OCI-LY1 (cell line): Measurements from ENCODE around the gene S100A9.

Experiments used
- H2AFZ ChIP-seq: fragments of 200-600 bp; sonication (generic), shearing (Covaris generic); 2 replicates; pipeline ENCODE4 v1.6.0; 2014; ENCODE audit warnings: antibody characterized with exemption, mild to moderate bottlenecking, low read length
- H3F3A ChIP-seq: fragments of 200-600 bp; sonication (generic), shearing (Covaris generic); 2 replicates; pipeline ENCODE4 v1.6.0; 2014; ENCODE audit warnings: mild to moderate bottlenecking, antibody characterized with exemption, low read length, moderate library complexity; ENCODE audit not compliant: insufficient read depth
- H3K27ac ChIP-seq: fragments of 200-600 bp; sonication (generic); 2 replicates; pipeline ENCODE4 v1.5.1; 2014; ENCODE audit warnings: low read length, mixed run types, mild to moderate bottlenecking, low read depth; ENCODE audit not compliant: poor library complexity, severe bottlenecking
- H3K27me3 ChIP-seq: fragments of 200-600 bp; sonication (generic); 2 replicates; pipeline ENCODE4 v1.6.0; 2014; ENCODE audit warnings: antibody characterized with exemption, mild to moderate bottlenecking, low read length, moderate library complexity; ENCODE audit not compliant: insufficient read depth
- H3K36me3 ChIP-seq: fragments of 200-600 bp; sonication (generic); 2 replicates; pipeline ENCODE4 v1.6.1; 2014; ENCODE audit warnings: mild to moderate bottlenecking, antibody characterized with exemption, low read length, moderate library complexity, mixed read lengths; ENCODE audit not compliant: insufficient read depth
- H3K4me1 ChIP-seq: fragments of 200-600 bp; sonication (generic); 2 replicates; pipeline ENCODE4 v1.5.1; 2014; ENCODE audit warnings: mild to moderate bottlenecking, low read length, moderate library complexity; ENCODE audit not compliant: insufficient read depth, severe bottlenecking
- H3K4me2 ChIP-seq: fragments of 200-600 bp; sonication (generic), shearing (Covaris generic); 2 replicates; pipeline ENCODE4 v1.6.1; 2014; ENCODE audit warnings: low read length
- H3K4me3 ChIP-seq: fragments of 200-600 bp; sonication (generic); 2 replicates; pipeline ENCODE4 v1.5.1; 2014; ENCODE audit warnings: low read length, low read depth, mild to moderate bottlenecking, mixed read lengths; ENCODE audit not compliant: poor library complexity, severe bottlenecking
- H3K79me2 ChIP-seq: fragments of 200-600 bp; shearing (Covaris generic); 2 replicates; pipeline ENCODE4 v1.6.1; 2016; ENCODE audit warnings: mixed run types, low read length, mixed read lengths; ENCODE audit not compliant: insufficient read depth
- H3K9ac ChIP-seq: fragments of 200-600 bp; sonication (generic), shearing (Covaris generic); 2 replicates; pipeline ENCODE4 v1.6.1; 2014; ENCODE audit warnings: mild to moderate bottlenecking, low read length, mixed read lengths
- H3K9me2 ChIP-seq: fragments of 200-600 bp; sonication (generic), shearing (Covaris generic); 2 replicates; pipeline ENCODE4 v1.6.1; 2014; ENCODE audit warnings: low read depth, mild to moderate bottlenecking, low read length, mixed read lengths
- H3K9me3 ChIP-seq: fragments of 200-600 bp; shearing (Covaris generic); 2 replicates; pipeline ENCODE4 v1.6.1; 2014; ENCODE audit warnings: low read length, mixed read lengths
- H4K20me1 ChIP-seq: fragments of 200-600 bp; sonication (generic), shearing (Covaris generic); 2 replicates; pipeline ENCODE4 v1.6.0; 2016; ENCODE audit warnings: mild to moderate bottlenecking, low read length; ENCODE audit not compliant: insufficient read depth
- CTCF ChIP-seq: fragments of 200-600 bp; sonication (generic), shearing (Covaris generic); IDR thresholded peaks from 2 replicates; pipeline ENCODE4 v1.5.1; 2017; ENCODE audit warnings: mild to moderate bottlenecking, antibody characterized with exemption, low read length, moderate library complexity, mixed read lengths
- EZH2 ChIP-seq: fragments of 200-600 bp; sonication (generic), shearing (Covaris generic); IDR thresholded peaks from 2 replicates; pipeline ENCODE4 v1.8.0; 2017; ENCODE audit warnings: borderline replicate concordance, mixed run types, mild to moderate bottlenecking, antibody characterized with exemption, low read length, moderate library complexity, mixed read lengths

S100A9 gene

GRCh38 chr1:153336650-153337049, 21.0 kb upstream of the S100A9 start:
- no peaks in the 10 kb centered on the region for H3K9me2 ChIP-seq
- H3F3A ChIP-seq, result no peaks in the 10 kb centered on the region
- no peak overlapping the region for H3K9ac ChIP-seq
- H3K27ac ChIP-seq, result no peak overlapping the region
- H3K4me3 ChIP-seq, result no peak overlapping the region
- H3K36me3 ChIP-seq, result no peaks in the 10 kb centered on the region
- no peaks in the 10 kb centered on the region for H3K9me3 ChIP-seq
- no peak overlapping the region for H3K4me2 ChIP-seq
- H3K4me1 ChIP-seq, result no peaks in the 10 kb centered on the region
- no peak overlapping the region for H2AFZ ChIP-seq
- H3K27me3 ChIP-seq, result no peaks in the 10 kb centered on the region; the same call in 1 of the 2 replicates
- no peaks in the 10 kb centered on the region for H3K79me2 ChIP-seq
- no peaks in the 10 kb centered on the region for H4K20me1 ChIP-seq
- TF ChIP-seq CTCF (no peak), EZH2 (no peak)

GRCh38 chr1:153337980-153338853, 19.4 kb upstream of the S100A9 start:
- no peaks in the 10 kb centered on the region for H3K9me3 ChIP-seq
- no peaks in the 10 kb centered on the region for H3K4me1 ChIP-seq
- H3K9me2 ChIP-seq, result no peaks in the 10 kb centered on the region
- no peak overlapping the region for H3K27ac ChIP-seq
- no peaks in the 10 kb centered on the region for H3F3A ChIP-seq
- no peak overlapping the region for H3K4me3 ChIP-seq
- no peak overlapping the region for H3K9ac ChIP-seq
- TF ChIP-seq CTCF (no peak), EZH2 (no peak)
- no peaks in the 10 kb centered on the region; the same call in 1 of the 2 replicates for H3K27me3 ChIP-seq
- H3K79me2 ChIP-seq, result no peaks in the 10 kb centered on the region
- no peaks in the 10 kb centered on the region for H3K36me3 ChIP-seq
- H4K20me1 ChIP-seq, result no peaks in the 10 kb centered on the region
- no peak overlapping the region for H3K4me2 ChIP-seq
- no peak overlapping the region for H2AFZ ChIP-seq

GRCh38 chr1:153339802-153340201, 17.9 kb upstream of the S100A9 start:
- H3K9ac ChIP-seq, result no peak overlapping the region
- no peaks in the 10 kb centered on the region for H4K20me1 ChIP-seq
- no peak for TF ChIP-seq CTCF
- no peak for TF ChIP-seq EZH2
- no peak overlapping the region for H3K4me2 ChIP-seq
- no peak overlapping the region for H3K4me3 ChIP-seq
- no peaks in the 10 kb centered on the region for H3K4me1 ChIP-seq
- H3K27ac ChIP-seq, result no peak overlapping the region
- no peaks in the 10 kb centered on the region for H3K9me2 ChIP-seq
- no peaks in the 10 kb centered on the region for H3K79me2 ChIP-seq
- no peak overlapping the region for H2AFZ ChIP-seq
- H3F3A ChIP-seq, result no peaks in the 10 kb centered on the region
- H3K9me3 ChIP-seq, result no peaks in the 10 kb centered on the region
- H3K36me3 ChIP-seq, result no peaks in the 10 kb centered on the region
- no peaks in the 10 kb centered on the region; the same call in 1 of the 2 replicates for H3K27me3 ChIP-seq
